Stimulated activated CD8-positive, alpha-beta memory T cell treated with anti-CD3 and anti-CD28 coated beads, Interleukin-4, amount 100 ng/mL, for 48 hours (primary cell): ENCODE results near the gene OR1F1.
"Not testable (repeated sequence)": the region's sequence is repeated elsewhere in the genome, so short reads cannot be mapped to it uniquely, and the experiment has no call there.

ENCODE experiments used
- DNase-seq: peaks from one replicate; pipeline ENCODE4 v3.0.0-alpha.2; 2020

OR1F1 gene

GRCh38 chr16:3187798-3188674 lies at the start of gene OR1F1:
Gene OR1F1 (plus strand): TSS chr16:3188204.
- DNase-seq, result peak; percentile 88

- no peak for DNase-seq
Observed at GRCh38 chr16:3138342-3138741, 49.7 kb upstream of the OR1F1 start.

DNA sequence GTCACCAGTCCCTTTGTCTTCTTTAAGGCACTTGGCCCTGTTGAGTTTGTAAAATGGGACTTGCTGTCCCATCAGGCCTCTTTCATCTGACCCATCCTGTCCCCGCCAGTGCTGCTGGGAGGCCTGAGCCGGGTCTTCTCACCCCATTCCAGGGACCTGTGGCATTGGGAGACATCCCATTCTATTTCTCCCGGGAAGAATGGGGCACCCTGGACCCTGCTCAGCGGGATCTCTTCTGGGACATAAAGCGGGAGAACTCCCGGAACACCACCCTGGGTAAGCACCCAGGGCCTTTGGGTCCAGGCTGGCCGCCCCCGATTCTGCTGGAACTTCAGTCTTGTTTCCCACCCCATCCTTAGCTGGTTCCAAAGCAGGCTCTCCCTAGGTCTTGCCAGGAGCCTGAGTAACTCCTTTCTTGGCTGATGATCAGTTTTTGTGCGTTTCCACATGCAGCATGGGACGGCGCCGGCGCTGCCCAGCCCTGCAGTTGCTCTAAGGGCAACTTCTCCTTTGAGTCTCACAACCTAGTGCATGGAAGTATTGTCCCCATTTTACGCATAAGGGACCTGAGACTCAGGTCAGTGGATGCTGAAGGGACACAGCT lies 49.1 kb upstream of the OR1F1 start:
- DNase-seq, result no peak

- DNase-seq, result not testable (repeated sequence)
Observed at GRCh38 chr16:3139561-3139960, 48.4 kb upstream of the OR1F1 start.

DNA sequence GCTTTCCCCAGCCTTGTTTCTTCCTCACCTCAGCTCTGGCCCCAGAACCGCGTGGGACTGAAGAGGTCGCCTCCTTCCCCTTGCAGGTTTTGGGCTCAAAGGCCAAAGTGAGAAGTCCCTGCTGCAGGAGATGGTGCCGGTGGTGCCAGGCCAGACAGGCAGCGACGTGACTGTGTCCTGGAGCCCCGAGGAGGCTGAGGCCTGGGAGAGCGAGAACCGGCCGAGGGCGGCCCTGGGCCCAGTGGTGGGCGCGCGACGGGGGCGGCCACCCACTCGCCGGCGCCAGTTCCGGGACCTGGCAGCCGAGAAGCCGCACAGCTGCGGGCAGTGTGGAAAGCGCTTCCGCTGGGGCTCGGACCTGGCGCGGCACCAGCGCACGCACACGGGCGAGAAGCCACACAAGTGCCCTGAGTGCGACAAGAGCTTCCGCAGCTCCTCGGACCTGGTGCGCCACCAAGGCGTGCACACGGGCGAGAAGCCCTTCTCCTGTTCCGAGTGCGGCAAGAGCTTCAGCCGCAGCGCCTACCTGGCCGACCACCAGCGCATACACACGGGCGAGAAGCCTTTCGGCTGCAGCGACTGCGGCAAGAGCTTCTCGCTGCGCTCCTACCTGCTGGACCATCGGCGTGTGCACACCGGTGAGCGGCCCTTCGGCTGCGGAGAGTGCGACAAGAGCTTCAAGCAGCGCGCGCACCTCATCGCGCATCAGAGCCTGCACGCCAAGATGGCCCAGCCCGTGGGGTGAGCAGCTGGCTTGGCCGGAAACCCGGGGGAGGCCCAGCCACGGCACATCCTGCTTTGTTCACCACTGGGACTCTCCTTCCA lies 47.2 kb upstream of the OR1F1 start:
- no peak for DNase-seq

DNA sequence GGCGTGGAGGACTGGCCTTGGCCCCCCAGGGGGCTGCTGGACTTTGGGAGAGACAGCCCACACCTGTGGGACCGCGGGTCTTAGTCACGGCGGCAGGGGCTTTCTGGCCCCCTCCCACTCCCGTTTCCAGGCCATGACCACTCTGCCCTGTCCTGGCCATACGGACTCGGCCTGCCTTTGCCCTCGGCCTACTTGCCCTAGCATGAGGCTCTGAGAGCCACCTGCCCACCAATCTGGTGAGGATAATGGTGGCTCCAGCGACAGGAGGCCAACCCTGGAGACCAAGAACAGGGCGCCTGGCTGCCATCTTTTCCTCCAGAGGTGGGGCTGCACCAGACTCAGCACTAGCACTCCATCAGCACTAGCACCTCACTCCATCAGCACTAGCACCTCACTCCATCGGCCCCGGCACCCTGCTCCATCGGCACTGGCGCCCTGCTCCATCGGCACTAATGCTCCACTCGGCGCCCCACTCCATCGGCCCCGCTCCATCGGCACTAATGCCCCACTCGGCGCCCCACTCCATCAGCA lies 46.2 kb upstream of the OR1F1 start:
- DNase-seq, result no peak

DNA sequence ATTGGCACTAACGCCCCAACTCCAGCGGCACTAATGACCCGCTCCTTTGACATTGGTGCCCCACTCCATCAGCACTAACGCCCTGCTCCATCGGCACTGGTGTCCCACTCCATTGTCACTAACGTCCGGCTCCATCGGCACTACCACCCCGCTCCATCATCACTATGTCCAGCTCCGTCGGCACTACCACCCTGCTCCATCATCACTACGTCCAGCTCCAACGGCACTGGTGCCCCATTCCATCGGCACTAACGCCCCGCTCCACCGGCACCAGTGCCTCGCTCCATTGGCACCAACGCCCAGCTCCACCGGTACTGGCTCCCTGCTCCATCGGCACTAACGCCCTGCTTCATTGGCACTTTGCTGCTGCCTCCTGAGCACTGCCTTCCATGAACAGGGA lies 45.7 kb upstream of the OR1F1 start:
- no peak for DNase-seq

GRCh38 chr16:3142770-3143169 lies 45.2 kb upstream of the OR1F1 start:
- no peak for DNase-seq

GRCh38 chr16:3143189-3143588 lies 44.8 kb upstream of the OR1F1 start:
- DNase-seq, result no peak

DNA sequence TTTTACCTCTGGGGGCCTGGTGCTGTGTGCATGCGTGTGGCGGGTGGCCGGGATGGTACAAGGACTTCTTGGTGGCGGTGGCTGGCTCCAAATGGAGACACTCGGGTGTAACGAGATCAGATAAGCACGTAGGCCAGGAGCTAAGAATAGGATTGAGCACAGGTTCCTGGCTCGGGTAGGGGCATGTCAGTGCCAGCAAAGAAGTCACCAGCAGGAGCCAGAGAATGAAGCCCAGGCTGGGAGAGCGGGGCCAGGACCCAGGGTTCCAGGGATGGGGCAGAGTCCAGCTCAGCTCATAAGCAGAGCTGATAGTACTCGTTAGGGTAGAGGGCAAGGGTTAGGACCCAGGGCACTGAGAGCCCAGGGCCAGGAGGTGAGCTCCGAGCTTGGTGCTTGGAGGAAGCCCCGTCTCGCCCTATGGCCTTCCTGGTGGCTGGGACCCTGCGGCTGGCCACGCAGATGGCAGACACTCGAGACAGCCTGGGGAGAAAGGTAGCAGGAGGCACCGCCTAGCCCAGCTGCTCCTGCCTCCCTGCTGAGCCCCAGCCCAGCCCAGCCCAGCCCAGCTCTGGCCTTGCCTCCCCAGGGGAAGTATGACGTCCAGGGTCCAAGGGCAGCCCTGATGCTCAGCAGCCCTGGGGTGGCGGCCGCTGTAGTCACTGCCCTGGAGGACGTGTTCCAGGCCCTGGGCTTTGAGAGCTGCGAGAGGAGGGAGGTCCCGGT lies 44.2 kb upstream of the OR1F1 start:
- DNase-seq, result no peak

- DNase-seq, result no peak
Observed at GRCh38 chr16:3144321-3144983, 43.6 kb upstream of the OR1F1 start.

DNA sequence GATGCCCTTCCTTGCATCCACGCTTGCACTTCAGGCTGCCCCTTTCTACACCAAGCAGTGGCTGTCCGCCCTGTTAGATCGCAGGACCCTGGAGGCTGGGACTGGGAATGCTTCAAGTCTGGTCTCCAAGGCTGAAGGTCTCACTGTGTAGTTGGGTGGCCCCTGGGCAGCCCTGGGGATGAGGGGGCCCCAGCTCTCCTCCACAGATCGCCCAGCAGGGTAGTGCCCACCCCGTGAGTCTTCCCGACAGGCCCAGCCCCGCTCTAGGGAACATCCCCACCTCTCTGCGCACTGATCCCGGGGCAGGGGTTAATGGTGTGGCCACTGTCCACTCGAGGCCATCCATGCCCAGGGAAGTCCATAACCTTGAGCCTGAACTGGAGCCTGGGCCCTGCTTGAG lies 42.9 kb upstream of the OR1F1 start:
- DNase-seq, result no peak

- DNase-seq, result no peak
Observed at GRCh38 chr16:3145660-3146059, 42.3 kb upstream of the OR1F1 start.

- no peak for DNase-seq
Observed at GRCh38 chr16:3147046-3147756, 40.8 kb upstream of the OR1F1 start.

DNA sequence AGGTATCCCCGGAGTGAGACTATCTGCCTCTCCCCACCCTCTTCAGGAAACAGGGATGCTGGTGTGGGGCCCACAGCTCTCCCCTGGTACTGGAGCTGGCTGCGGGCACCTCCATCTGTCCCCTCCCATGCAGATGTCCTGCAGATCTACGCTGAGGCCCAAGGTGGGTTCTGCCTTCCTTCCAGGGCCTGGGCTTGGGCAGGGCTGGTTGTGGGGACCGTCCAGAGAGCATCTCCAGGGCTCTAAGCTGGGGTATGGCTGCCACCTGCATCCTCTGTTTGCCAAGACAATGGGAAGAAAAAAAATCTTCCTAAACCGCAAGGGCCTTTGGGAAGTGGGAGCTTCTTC lies 40.3 kb upstream of the OR1F1 start:
- DNase-seq, result no peak

DNA sequence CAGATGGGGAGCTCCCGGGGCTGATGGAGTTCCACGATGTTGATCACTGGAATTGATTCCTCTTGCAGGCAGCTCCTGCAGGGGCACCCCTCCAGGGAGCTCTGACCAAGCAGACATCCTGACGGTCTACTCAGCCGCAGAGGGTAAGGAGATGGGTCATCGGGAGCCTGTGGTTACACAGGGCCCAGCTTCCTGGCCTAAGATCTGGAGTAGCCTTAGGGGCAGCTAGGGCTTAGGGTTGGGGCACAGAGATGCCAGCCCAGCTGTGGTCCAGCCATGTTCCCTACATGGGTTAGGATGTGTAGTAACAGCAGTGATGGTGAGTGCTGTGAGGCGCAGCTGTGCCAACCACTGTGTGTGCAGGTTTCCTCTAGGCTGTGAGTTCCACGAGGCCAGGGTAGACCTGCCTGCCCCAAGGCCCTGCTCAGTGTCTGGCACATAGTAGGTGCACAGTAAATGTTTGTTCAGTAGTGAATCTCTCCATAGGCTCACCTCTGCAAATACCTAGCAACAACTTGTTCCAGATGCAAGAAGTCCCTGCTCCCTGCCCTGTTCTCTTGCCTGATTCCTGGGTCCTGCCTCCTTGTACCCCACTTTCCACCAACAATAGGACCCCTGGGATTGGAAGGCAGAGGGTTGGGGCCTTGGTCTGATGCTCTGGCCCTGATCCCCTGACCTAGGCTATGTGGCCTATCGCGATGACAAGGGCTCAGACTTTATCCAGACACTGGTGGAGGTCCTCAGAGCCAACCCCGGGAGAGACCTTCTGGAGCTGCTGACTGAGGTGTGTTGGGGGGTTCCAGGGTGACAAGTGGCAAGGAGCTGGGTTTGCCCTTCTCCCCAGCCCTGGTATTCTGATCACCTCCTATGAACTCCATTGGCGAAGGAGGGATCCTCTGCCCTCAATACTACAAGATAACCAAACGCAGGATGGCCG lies 39.5 kb upstream of the OR1F1 start:
- DNase-seq, result no peak

DNA sequence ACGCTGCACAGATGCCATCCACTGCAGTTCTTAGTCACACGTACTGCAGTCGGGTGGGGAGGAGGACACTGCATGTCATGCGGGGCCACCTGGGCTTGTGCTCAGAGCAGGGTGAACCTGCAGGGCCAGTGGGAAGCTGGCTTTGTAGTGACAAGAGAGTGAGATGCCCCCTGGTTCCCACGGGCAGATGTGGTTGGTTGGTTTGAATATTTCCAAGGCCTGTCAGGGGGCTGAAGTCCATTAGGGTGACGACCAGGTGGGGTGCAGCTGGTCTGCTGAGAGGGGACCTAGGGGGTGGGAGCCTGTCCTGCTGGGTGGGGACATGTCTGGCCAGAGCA lies 38.8 kb upstream of the OR1F1 start:
- no peak for DNase-seq

- DNase-seq, result peak; percentile 74
Observed at GRCh38 chr16:3149630-3150345, 38.2 kb upstream of the OR1F1 start.

GRCh38 chr16:3150346-3151218 lies 37.4 kb upstream of the OR1F1 start:
- peak; percentile 100 for DNase-seq
